Thoracic aorta endothelial cell (primary cell): ENCODE data around the gene LHX5. TPM values are rescaled to one million over a fixed set of nuclear protein-coding genes. Genes with fewer than 3 reads are reported as not detected.

Experiments
- total RNA-seq: library from RNA; depleted of rRNA; stranded (reverse); fragments of >200 nt; gene quantifications from 2 replicates; pipeline ENCODE4 v1.2.3, GENCODE V29; 2012

Gene LHX5
- not detected in 2 replicates for total RNA-seq

GRCh38 chr12:113471619-113472171 is at the start of gene LHX5:
LHX5 (minus strand) TSS chr12:113471871; CDS start chr12:113471498, 373 bp downstream.

GRCh38 chr12:113422030-113422885 is 49.4 kb downstream of the LHX5 start, which contains the start of gene SDSL:
SDSL (plus strand) TSS chr12:113422380; CDS start chr12:113427983, 5,603 bp downstream.

Other genes with a start within 250 kb of the LHX5 start
- 17.6 and 24.9 TPM in 2 replicates for gene SLC8B1, start 136.8 kb downstream of the LHX5 start, total RNA-seq
- gene PLBD2, start 113.3 kb downstream of the LHX5 start, total RNA-seq, result 22.2 and 27.4 TPM in 2 replicates
- gene SDS, start 68.0 kb downstream of the LHX5 start, total RNA-seq, result 0.07 TPM in 1 of 2 replicates, not detected in the other
- 2.2 and 2.8 TPM in 2 replicates for gene SDSL, start 49.5 kb downstream of the LHX5 start, total RNA-seq